Panc1 (cell line): Measurements from ENCODE around the gene ARHGEF2. TPM values are rescaled to one million over a fixed set of nuclear protein-coding genes. Genes with fewer than 3 reads are reported as not detected.

Experiments used
- ATAC-seq: fragments of 200-7000 bp; cut with Tn5 transposase; 2 replicates; pipeline ENCODE4 v1.9.1; 2020; ENCODE audit warnings: mild to moderate bottlenecking, moderate library complexity
- BruUV-seq: library from RNA; stranded (reverse); fragments of 400-500 nt; replicated peaks from 2 replicates; lab custom pipeline; 2021; lab: Mats Ljungman, UMichigan
- CTCF ChIA-PET: fragments of 300-600 bp; sonication (Branson Sonifier 250); formaldehyde crosslinking; loops from one replicate; lab custom pipeline; 2022; ENCODE audit warnings: antibody characterized with exemption; lab: Charles Lee
- POLR2A ChIA-PET: fragments of 300-600 bp; sonication (Branson Sonifier 250); formaldehyde crosslinking; loops from one replicate; lab custom pipeline; 2022; ENCODE audit warnings: antibody characterized with exemption; lab: Charles Lee
- DNase-seq: peaks from one replicate; pipeline ENCODE4 v3.0.0-alpha.2; 2010; ENCODE audit warnings: low read depth, low spot score
- H3K27ac ChIP-seq: 2 replicates; pipeline ENCODE4 v1.5.1; 2011; ENCODE audit warnings: mild to moderate bottlenecking, low read length, inconsistent platforms
- H3K27me3 ChIP-seq: fragments of 200-500 bp; sonication (Bioruptor generic); 2 replicates; pipeline ENCODE4 v1.6.0; 2014; ENCODE audit warnings: low read length, inconsistent platforms; ENCODE audit not compliant: control insufficient read depth, insufficient read depth
- H3K36me3 ChIP-seq: fragments of 200-500 bp; sonication (Bioruptor generic); 2 replicates; pipeline ENCODE4 v1.5.1; 2014; ENCODE audit warnings: inconsistent platforms, mild to moderate bottlenecking, low read length, moderate library complexity; ENCODE audit not compliant: control insufficient read depth, insufficient read depth
- H3K4me1 ChIP-seq: 2 replicates; pipeline ENCODE4 v1.5.1; 2011; ENCODE audit warnings: inconsistent platforms, mild to moderate bottlenecking, low read length, moderate library complexity; ENCODE audit not compliant: control insufficient read depth, insufficient read depth
- H3K4me3 ChIP-seq, 2 experiments: 2 replicates each; pipeline ENCODE4 v1.5.1; 2011 to 2012; ENCODE audit warnings: low read depth in 2 of 2, low read length in 2 of 2, mild to moderate bottlenecking in 2 of 2, inconsistent platforms in 1 of 2, moderate library complexity in 1 of 2
- H3K9me3 ChIP-seq: fragments of 200-500 bp; sonication (Bioruptor generic); 2 replicates; pipeline ENCODE4 v1.5.1; 2014; ENCODE audit warnings: low read depth, mild to moderate bottlenecking, inconsistent platforms, low read length, moderate library complexity; ENCODE audit not compliant: control insufficient read depth, insufficient read depth
- CTCF ChIP-seq: fragments of 450-650 bp; IDR thresholded peaks from 2 replicates; pipeline ENCODE4 v1.5.1; 2017; ENCODE audit warnings: mild to moderate bottlenecking
- POLR2AphosphoS5 ChIP-seq: IDR thresholded peaks from 2 replicates; pipeline ENCODE4 v1.6.1; 2012; ENCODE audit warnings: mild to moderate bottlenecking, low read depth, low read length, moderate library complexity
- REST ChIP-seq, 2 experiments: IDR thresholded peaks; 2 replicates each; pipeline ENCODE4 v1.6.1; 2011 to 2012; ENCODE audit warnings: low read depth in 2 of 2, control low read depth in 1 of 2, low read length in 1 of 2, mild to moderate bottlenecking in 1 of 2, moderate library complexity in 1 of 2; ENCODE audit not compliant: insufficient read depth in 1 of 2
- SIN3A ChIP-seq: IDR thresholded peaks from 2 replicates; pipeline ENCODE4 v1.6.1; 2012; ENCODE audit warnings: low read depth, mild to moderate bottlenecking, low read length, moderate library complexity, borderline replicate concordance; ENCODE audit not compliant: insufficient read depth
- TCF7L2 ChIP-seq: IDR thresholded peaks from 2 replicates; pipeline ENCODE4 v1.6.1; 2011; ENCODE audit warnings: mild to moderate bottlenecking, low read depth, low read length, inconsistent platforms
- in situ Hi-C: cut with HindIII; loops from 2 replicates; pipeline ENCODE4 v1.10.0; 2016; ENCODE audit warnings: low sequenced_read_pairs, low pct_unique_long_range_greater_than_20kb
- intact Hi-C: fragments of 100-400 bp; cut with micrococcal nuclease; formaldehyde crosslinking; loops from one replicate; pipeline ENCODE4 v1.10.0; 2022; ENCODE audit not compliant: unreplicated experiment
- total RNA-seq: library from RNA; stranded (reverse); gene quantifications from one replicate; pipeline ENCODE4 v1.2.1, GENCODE V29; 2021; ENCODE audit not compliant: unreplicated experiment

Gene ARHGEF2
- total RNA-seq, 1 experiment from 2014 or later, result 87.0 TPM

DNA sequence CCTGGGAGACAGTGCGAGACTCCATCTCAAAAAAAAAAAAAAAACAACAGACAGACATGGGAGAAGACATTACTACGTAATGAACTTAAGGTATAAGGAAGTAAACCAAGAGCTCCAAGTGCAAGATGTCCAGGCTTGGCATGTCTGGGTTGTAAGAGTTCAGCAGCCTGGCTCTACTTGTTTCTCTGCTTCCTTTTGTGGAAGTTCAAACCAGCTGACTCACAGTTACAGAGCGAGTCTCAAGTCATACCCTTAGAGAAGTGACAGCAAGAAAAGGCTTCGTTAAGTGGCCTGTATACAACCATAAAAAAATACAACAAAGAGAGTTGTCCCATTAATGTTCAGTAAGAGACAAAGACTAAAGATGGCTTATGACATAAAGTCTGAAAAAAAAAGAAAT is 68.5 kb downstream of the ARHGEF2 start:
- ATAC-seq (no peak), DNase-seq (no peak)
- intact Hi-C loops, result no loop called here
- Histone ChIP-seq H3K4me1 (peaks cover 11% of the 10 kb centered on the region), H3K4me3 (peak overlapping the region; percentile 77 to 94), H3K9me3 (no peaks in the 10 kb centered on the region), H3K27me3 (no peaks in the 10 kb centered on the region), H3K27ac (peak overlapping the region; percentile 95), H3K36me3 (peaks cover 30% of the 10 kb centered on the region)
- CTCF ChIA-PET, result no interaction called here
- in situ Hi-C loops, result no loop called here
- POLR2A ChIA-PET, result no interaction called here
- BruUV-seq, result no TSS peak
- TF ChIP-seq TCF7L2 (no peak), REST (IDR thresholded peaks at IDR 0.05; ENCODE audit: insufficient read depth in 1 of 2, low read depth in 2 of 2, low read length in 1 of 2) (no peak), SIN3A (no peak), POLR2AphosphoS5 (no peak), CTCF (no peak)

GRCh38 chr1:155904261-155904660 is 74.1 kb downstream of the ARHGEF2 start:
- Histone ChIP-seq H3K4me3 (no peak overlapping the region), H3K9me3 (no peaks in the 10 kb centered on the region), H3K27me3 (no peaks in the 10 kb centered on the region), H3K27ac (no peak overlapping the region), H3K36me3 (peaks cover 23% of the 10 kb centered on the region), H3K4me1 (no peaks in the 10 kb centered on the region)
- ChIA-PET CTCF (no interaction called here), POLR2A (no interaction called here)
- intact Hi-C loops, result no loop called here
- DNase-seq, result no peak
- TF ChIP-seq CTCF (no peak), REST (IDR thresholded peaks at IDR 0.05; ENCODE audit: insufficient read depth in 1 of 2, low read depth in 2 of 2, low read length in 1 of 2) (no peak), TCF7L2 (no peak), POLR2AphosphoS5 (no peak), SIN3A (no peak)
- in situ Hi-C loops, result no loop called here
- ATAC-seq, result no peak
- BruUV-seq, result no TSS peak
